ENCODE measurements around the gene NCK1.
"Not testable (repeated sequence)": the region's sequence is repeated elsewhere in the genome, so short reads cannot be mapped to it uniquely, and the experiment has no call there.

Gene NCK1

DNA sequence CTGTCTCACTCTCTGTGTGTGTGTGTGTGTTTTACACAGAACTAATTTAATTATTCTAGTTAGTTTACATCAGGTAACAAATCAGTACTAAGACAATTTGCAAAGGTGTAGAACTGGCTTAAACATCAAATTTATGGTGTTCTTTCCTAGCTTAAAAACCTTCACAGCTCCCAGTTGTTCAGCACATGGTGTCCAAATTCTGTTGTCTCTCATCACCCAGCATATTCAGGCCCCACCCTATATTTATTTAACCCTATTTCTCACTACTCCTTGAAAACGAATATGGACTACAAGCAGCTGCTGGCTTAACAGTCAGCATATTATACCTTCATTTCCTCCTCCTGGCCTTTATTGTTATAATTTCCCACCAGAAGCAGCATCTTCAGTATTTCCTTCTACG lies 96.9 kb downstream of the NCK1 start:
- DNase-seq: no peak
- Histone ChIP-seq H4K5ac (ENCODE audit: low read length) (no peak overlapping the region), H3K79me2 (ENCODE audit: control insufficient read depth, insufficient read depth, low read length) (no peaks in the 10 kb centered on the region), H4K8ac (ENCODE audit: low read depth, low read length) (no peak overlapping the region), H3K4ac (ENCODE audit: low read depth, low read length) (no peak overlapping the region), H3K36me3 (ENCODE audit: control insufficient read depth, insufficient read depth, low read length) (no peaks in the 10 kb centered on the region), H3K4me1 (ENCODE audit: control insufficient read depth, low read depth, low read length) (peaks cover 6% of the 10 kb centered on the region), H2AK5ac (ENCODE audit: low read length) (no peak overlapping the region), H3K9ac (ENCODE audit: low read length) (no peak overlapping the region), H2BK15ac (replicated peaks; ENCODE audit: low read depth) (no peak overlapping the region), H2BK120ac (ENCODE audit: low read depth, low read length) (no peak overlapping the region), H3K18ac (ENCODE audit: low read length) (no peak overlapping the region), H3K27ac (ENCODE audit: low read depth, low read length) (no peak overlapping the region), H3K4me3 (ENCODE audit: low read length) (no peak overlapping the region), H3K27me3 (ENCODE audit: insufficient read depth, low read length, poor library complexity) (no peaks in the 10 kb centered on the region), H3K56ac (ENCODE audit: low read length) (no peak overlapping the region), H3K23ac (ENCODE audit: low read length) (no peak overlapping the region), H2BK5ac (ENCODE audit: low read length) (no peak overlapping the region), H3K79me1 (ENCODE audit: low read length) (no peaks in the 10 kb centered on the region), H3K4me2 (ENCODE audit: low read length) (no peak overlapping the region)
- WGBS (ENCODE audit: extremely low coverage, insufficient coverage, low lambda C conversion rate): no CpG with 5 or more reads among the region's 2 CpGs

DNA sequence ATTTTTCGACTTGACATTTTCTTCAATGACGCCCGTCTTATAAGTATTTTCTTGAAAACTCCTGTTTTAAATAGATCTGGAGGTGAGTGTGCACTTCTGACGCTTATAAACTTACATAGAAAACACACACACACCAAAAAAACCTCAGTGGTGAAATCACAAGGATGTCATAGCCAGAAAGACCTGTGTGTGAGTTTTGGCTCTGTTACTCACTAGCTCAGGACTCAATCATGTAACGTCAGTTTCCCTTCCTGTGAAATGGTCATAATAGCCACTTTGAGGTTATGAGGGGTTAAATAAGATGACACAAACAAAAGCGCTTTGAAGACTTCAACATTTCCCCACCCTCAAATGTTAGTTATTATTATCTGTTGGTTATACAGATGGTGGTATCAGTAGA lies 97.6 kb downstream of the NCK1 start:
- Histone ChIP-seq H3K4me1 (ENCODE audit: control insufficient read depth, low read depth, low read length) (peaks cover 6% of the 10 kb centered on the region), H3K56ac (ENCODE audit: low read length) (no peak overlapping the region), H3K23ac (ENCODE audit: low read length) (no peak overlapping the region), H3K4me3 (ENCODE audit: low read length) (no peak overlapping the region), H2BK15ac (replicated peaks; ENCODE audit: low read depth) (no peak overlapping the region), H3K9ac (ENCODE audit: low read length) (no peak overlapping the region), H3K79me1 (ENCODE audit: low read length) (no peaks in the 10 kb centered on the region), H3K27me3 (ENCODE audit: insufficient read depth, low read length, poor library complexity) (no peaks in the 10 kb centered on the region), H3K18ac (ENCODE audit: low read length) (no peak overlapping the region), H2BK120ac (ENCODE audit: low read depth, low read length) (no peak overlapping the region), H3K79me2 (ENCODE audit: control insufficient read depth, insufficient read depth, low read length) (no peaks in the 10 kb centered on the region), H2BK5ac (ENCODE audit: low read length) (no peak overlapping the region), H3K4ac (ENCODE audit: low read depth, low read length) (no peak overlapping the region), H3K36me3 (ENCODE audit: control insufficient read depth, insufficient read depth, low read length) (no peaks in the 10 kb centered on the region), H4K8ac (ENCODE audit: low read depth, low read length) (no peak overlapping the region), H3K4me2 (ENCODE audit: low read length) (no peak overlapping the region), H3K27ac (ENCODE audit: low read depth, low read length) (no peak overlapping the region), H4K5ac (ENCODE audit: low read length) (no peak overlapping the region), H2AK5ac (ENCODE audit: low read length) (no peak overlapping the region)
- no peak for DNase-seq
- no CpG with 5 or more reads among the region's 6 CpGs for WGBS (ENCODE audit: extremely low coverage, insufficient coverage, low lambda C conversion rate)

DNA sequence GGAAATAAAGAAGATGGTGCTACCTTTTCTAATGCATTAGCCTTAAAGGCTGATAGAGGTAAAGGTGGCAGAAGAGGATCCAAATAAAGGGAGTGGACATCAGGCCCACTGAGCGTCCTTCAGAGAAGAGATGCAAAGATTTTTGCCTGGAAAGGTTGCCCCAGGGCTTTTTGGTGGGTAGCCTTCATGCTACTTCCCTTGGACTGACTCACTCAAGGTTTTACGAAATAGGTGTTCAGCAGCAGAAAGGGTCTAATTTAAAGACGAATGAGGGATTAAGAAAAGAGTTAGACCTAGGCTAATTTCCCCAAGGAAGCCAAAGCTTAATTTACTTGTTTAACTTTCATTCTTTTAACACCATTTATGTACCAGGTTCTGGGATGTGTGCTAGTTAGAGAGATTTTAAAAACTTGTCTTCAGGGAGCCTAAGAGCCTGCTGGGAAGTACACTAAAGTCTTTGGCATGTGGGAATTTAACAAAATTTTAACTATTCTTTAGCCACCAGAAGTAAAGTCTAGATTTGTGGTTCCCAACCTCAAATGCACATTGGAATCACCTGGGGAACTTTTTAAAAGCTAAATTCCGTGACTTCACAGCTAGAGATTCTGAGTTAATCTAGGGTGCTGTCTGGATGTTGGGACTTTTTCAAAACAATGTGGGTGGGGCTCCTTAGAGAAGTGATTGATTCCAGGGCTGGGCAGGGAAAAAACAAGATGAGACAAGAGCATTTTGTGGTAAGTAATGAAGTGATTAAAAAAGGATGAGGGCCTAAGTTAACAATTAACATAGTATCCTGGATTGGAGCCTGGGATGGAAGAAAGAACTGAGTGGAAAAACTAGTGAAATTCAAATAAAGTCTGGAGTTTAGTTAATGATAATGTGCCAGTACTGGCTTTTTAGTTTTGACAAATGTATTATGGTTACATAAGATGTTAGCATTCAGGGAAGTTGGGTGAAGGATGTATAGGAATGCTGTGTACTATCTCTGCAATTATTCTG lies 99.1 kb downstream of the NCK1 start:
- Histone ChIP-seq H3K79me1 (ENCODE audit: low read length) (no peaks in the 10 kb centered on the region), H3K18ac (ENCODE audit: low read length) (no peak overlapping the region), H3K23ac (ENCODE audit: low read length) (no peak overlapping the region), H3K79me2 (ENCODE audit: control insufficient read depth, insufficient read depth, low read length) (no peaks in the 10 kb centered on the region), H3K4me2 (ENCODE audit: low read length) (no peak overlapping the region), H2BK5ac (ENCODE audit: low read length) (no peak overlapping the region), H2BK120ac (ENCODE audit: low read depth, low read length) (no peak overlapping the region), H2AK5ac (ENCODE audit: low read length) (no peak overlapping the region), H4K8ac (ENCODE audit: low read depth, low read length) (no peak overlapping the region), H2BK15ac (replicated peaks; ENCODE audit: low read depth) (no peak overlapping the region), H3K9ac (ENCODE audit: low read length) (no peak overlapping the region), H3K56ac (ENCODE audit: low read length) (no peak overlapping the region), H4K5ac (ENCODE audit: low read length) (no peak overlapping the region), H3K27ac (ENCODE audit: low read depth, low read length) (no peak overlapping the region), H3K4me1 (ENCODE audit: control insufficient read depth, low read depth, low read length) (peaks cover 6% of the 10 kb centered on the region), H3K27me3 (ENCODE audit: insufficient read depth, low read length, poor library complexity) (no peaks in the 10 kb centered on the region), H3K4ac (ENCODE audit: low read depth, low read length) (no peak overlapping the region), H3K36me3 (ENCODE audit: control insufficient read depth, insufficient read depth, low read length) (no peaks in the 10 kb centered on the region), H3K4me3 (ENCODE audit: low read length) (no peak overlapping the region)
- WGBS (ENCODE audit: extremely low coverage, insufficient coverage, low lambda C conversion rate): no CpG with 5 or more reads among the region's 4 CpGs
- DNase-seq: peak; percentile 63

DNA sequence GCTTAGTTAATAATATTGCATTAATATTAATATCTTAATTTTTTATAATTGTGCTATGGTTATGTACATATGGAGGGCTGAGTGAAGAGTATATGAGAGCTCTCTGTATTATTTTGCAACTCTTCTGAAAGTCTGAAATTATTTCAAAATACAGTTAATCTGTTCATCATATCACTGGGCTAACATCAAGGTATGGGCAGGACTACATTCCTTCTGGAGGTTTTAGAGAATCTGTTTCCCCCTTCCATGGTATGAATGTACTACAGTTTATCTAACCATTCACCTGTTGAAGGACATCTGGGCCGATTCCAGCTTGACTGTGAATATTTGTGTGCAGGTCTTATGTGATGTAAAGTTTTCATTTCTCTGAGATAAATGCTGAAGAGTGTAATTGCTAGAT lies 100.9 kb downstream of the NCK1 start:
- Histone ChIP-seq H3K79me1 (ENCODE audit: low read length) (no peaks in the 10 kb centered on the region), H3K79me2 (ENCODE audit: control insufficient read depth, insufficient read depth, low read length) (no peaks in the 10 kb centered on the region), H2BK120ac (ENCODE audit: low read depth, low read length) (no peak overlapping the region), H3K4ac (ENCODE audit: low read depth, low read length) (no peak overlapping the region), H3K23ac (ENCODE audit: low read length) (no peak overlapping the region), H3K9ac (ENCODE audit: low read length) (no peak overlapping the region), H2BK5ac (ENCODE audit: low read length) (no peak overlapping the region), H3K4me3 (ENCODE audit: low read length) (no peak overlapping the region), H3K27ac (ENCODE audit: low read depth, low read length) (no peak overlapping the region), H3K27me3 (ENCODE audit: insufficient read depth, low read length, poor library complexity) (no peaks in the 10 kb centered on the region), H3K4me1 (ENCODE audit: control insufficient read depth, low read depth, low read length) (no peaks in the 10 kb centered on the region), H4K8ac (ENCODE audit: low read depth, low read length) (no peak overlapping the region), H2AK5ac (ENCODE audit: low read length) (no peak overlapping the region), H4K5ac (ENCODE audit: low read length) (no peak overlapping the region), H3K4me2 (ENCODE audit: low read length) (no peak overlapping the region), H3K56ac (ENCODE audit: low read length) (no peak overlapping the region), H3K18ac (ENCODE audit: low read length) (no peak overlapping the region), H3K36me3 (ENCODE audit: control insufficient read depth, insufficient read depth, low read length) (no peaks in the 10 kb centered on the region), H2BK15ac (replicated peaks; ENCODE audit: low read depth) (no peak overlapping the region)
- no peak for DNase-seq
- WGBS (ENCODE audit: extremely low coverage, insufficient coverage, low lambda C conversion rate): no CpG with 5 or more reads among the region's 1 CpG

DNA sequence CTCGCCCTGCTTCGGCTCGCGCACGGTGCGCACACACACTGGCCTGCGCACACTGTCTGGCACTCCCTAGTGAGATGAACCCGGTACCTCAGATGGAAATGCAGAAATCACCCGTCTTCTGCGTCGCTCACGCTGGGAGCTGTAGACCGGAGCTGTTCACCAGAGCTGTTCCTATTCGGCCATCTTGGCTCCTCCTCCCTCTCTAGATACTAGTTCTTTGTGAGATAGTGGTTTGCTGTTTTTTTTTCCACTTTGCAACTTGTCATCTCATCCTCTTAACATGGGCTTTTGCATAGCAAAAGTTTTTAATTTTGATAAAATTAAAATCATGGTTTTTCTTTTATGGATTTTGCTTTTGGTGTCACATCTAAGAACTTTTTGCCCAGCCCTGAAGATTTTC lies 107.5 kb downstream of the NCK1 start:
- not testable (repeated sequence) for H2BK120ac ChIP-seq (ENCODE audit: low read depth, low read length); H3K4me1 ChIP-seq (ENCODE audit: control insufficient read depth, low read depth, low read length); H3K4ac ChIP-seq (ENCODE audit: low read depth, low read length); H3K4me3 ChIP-seq (ENCODE audit: low read length); H3K18ac ChIP-seq (ENCODE audit: low read length); H3K79me2 ChIP-seq (ENCODE audit: control insufficient read depth, insufficient read depth, low read length); H4K8ac ChIP-seq (ENCODE audit: low read depth, low read length); H3K9ac ChIP-seq (ENCODE audit: low read length); H3K36me3 ChIP-seq (ENCODE audit: control insufficient read depth, insufficient read depth, low read length); H2AK5ac ChIP-seq (ENCODE audit: low read length); H2BK5ac ChIP-seq (ENCODE audit: low read length); H3K27ac ChIP-seq (ENCODE audit: low read depth, low read length); H3K4me2 ChIP-seq (ENCODE audit: low read length); H2BK15ac ChIP-seq (replicated peaks; ENCODE audit: low read depth); H3K23ac ChIP-seq (ENCODE audit: low read length); H3K27me3 ChIP-seq (ENCODE audit: insufficient read depth, low read length, poor library complexity); H3K79me1 ChIP-seq (ENCODE audit: low read length); DNase-seq; H4K5ac ChIP-seq (ENCODE audit: low read length); H3K56ac ChIP-seq (ENCODE audit: low read length)
- WGBS (ENCODE audit: extremely low coverage, insufficient coverage, low lambda C conversion rate): no CpG with 5 or more reads among the region's 14 CpGs
